ENCODE results near the gene LAMA4. TPM values are rescaled to one million over a fixed set of nuclear protein-coding genes. Genes with fewer than 3 reads are reported as not detected.
A peak's percentile ranks its signal among the peaks of the same experiment; 100 is the strongest.

Gene LAMA4
- total RNA-seq, 1 experiment from 2014 or later: 1.1 TPM

GRCh38 chr6:112141707-112142106 lies 112.7 kb downstream of the LAMA4 start:
- Histone ChIP-seq H2BK12ac (ENCODE audit: insufficient read length, low read depth, low read length) (no peak overlapping the region), H4K91ac (ENCODE audit: insufficient read length, low read depth, low read length) (no peak overlapping the region), H3K27me3 (ENCODE audit: insufficient read depth, low read length) (no peaks in the 10 kb centered on the region), H2BK15ac (ENCODE audit: low read depth, low read length) (no peak overlapping the region), H4K5ac (ENCODE audit: insufficient read length, low read depth, low read length) (no peak overlapping the region), H2AFZ (ENCODE audit: low read length) (no peak overlapping the region), H3K27ac (ENCODE audit: insufficient read length, low read depth, low read length) (no peak overlapping the region), H3K9ac (ENCODE audit: extremely low read depth, insufficient read length, low read length) (no peak overlapping the region), H3K79me1 (ENCODE audit: insufficient read depth, low read depth, low read length, poor library complexity, severe bottlenecking) (no peaks in the 10 kb centered on the region), H4K20me1 (ENCODE audit: control insufficient read depth, insufficient read depth, insufficient read length) (no peaks in the 10 kb centered on the region), H3K79me2 (ENCODE audit: insufficient read depth, low read length) (no peaks in the 10 kb centered on the region), H3K4me1 (ENCODE audit: insufficient read depth, low read length) (no peaks in the 10 kb centered on the region), H3K4me2 (ENCODE audit: insufficient read depth, insufficient read length, low read length) (no peak overlapping the region), H2AK5ac (ENCODE audit: insufficient read length, low read length) (no peak overlapping the region), H3K14ac (ENCODE audit: insufficient read depth, low read length) (no peak overlapping the region), H3K9me3 (ENCODE audit: control insufficient read depth, low read depth, low read length) (no peaks in the 10 kb centered on the region), H2BK120ac (ENCODE audit: low read depth, low read length, poor library complexity, severe bottlenecking) (no peak overlapping the region), H3K23ac (ENCODE audit: insufficient read length, low read depth, low read length) (no peak overlapping the region), H4K8ac (replicated peaks; ENCODE audit: insufficient read length, low read depth, low read length) (no peak overlapping the region), H2BK20ac (ENCODE audit: low read depth, low read length, poor library complexity, severe bottlenecking) (no peak overlapping the region), H3K4ac (ENCODE audit: low read depth, low read length) (no peak overlapping the region), H3K56ac (ENCODE audit: insufficient read length, low read depth, low read length) (no peak overlapping the region), H2BK5ac (ENCODE audit: insufficient read length, low read length) (no peak overlapping the region), H3T11ph (ENCODE audit: low read length) (no peak overlapping the region), H3K23me2 (ENCODE audit: insufficient read length, low read depth, low read length, poor library complexity, severe bottlenecking) (no peaks in the 10 kb centered on the region), H3K18ac (ENCODE audit: insufficient read length, low read depth, low read length) (no peak overlapping the region)
- H3K4me1 Mint-ChIP-seq: 0 out of 4 replicates have a peak, but pooled peaks cover 0 to 4% of the 10 kb centered on the region in 2 experiments
- H3K27me3 Mint-ChIP-seq (ENCODE audit: low read depth): no peaks in the 10 kb centered on the region
- no peaks in the 10 kb centered on the region for H3K36me3 Mint-ChIP-seq (ENCODE audit: insufficient read depth in 1 of 3, low read depth in 3 of 3)
- no CpG with 5 or more reads among the region's 2 CpGs for WGBS (ENCODE audit: extremely low coverage, insufficient read length, low lambda C conversion rate)
- no peak for TF ChIP-seq CTCF (conservative IDR thresholded peaks at IDR 0.05)
- H3K9me3 Mint-ChIP-seq: no peaks in the 10 kb centered on the region
- no peak overlapping the region for H3K4me3 Mint-ChIP-seq
- no peak for DNase-seq
- H3K27ac Mint-ChIP-seq: peak overlapping the region in 1 of 3 experiments; percentile 40; a peak in 1 of 7 replicates
